Activated CD8-positive, alpha-beta T cell treated with anti-CD3 and anti-CD28 coated beads for 36 hours (primary cell): ENCODE data around the gene PCSK1N. TPM values are rescaled to one million over a fixed set of nuclear protein-coding genes. Genes with fewer than 3 reads are reported as not detected.

Source experiments
- ATAC-seq: fragments of 200-7000 bp; cut with Tn5 transposase; one replicate; pipeline ENCODE4 v1.10.0; 2021; ENCODE audit warnings: mild to moderate bottlenecking, moderate library complexity
- CTCF ChIA-PET: fragments of 350-600 bp; sonication (Branson Sonifier 250); formaldehyde crosslinking; loops from one replicate; lab custom pipeline; 2021; ENCODE audit warnings: antibody characterized with exemption; lab: Charles Lee
- POLR2A ChIA-PET: fragments of 350-600 bp; sonication (Branson Sonifier 250); formaldehyde crosslinking; loops from one replicate; lab custom pipeline; 2021; ENCODE audit warnings: antibody characterized with exemption; lab: Charles Lee
- DNase-seq: peaks from one replicate; pipeline ENCODE4 v3.0.0-alpha.2; 2020
- H3K27ac Mint-ChIP-seq: one replicate; pipeline ENCODE4 v1.8.0; 2021; ENCODE audit warnings: mild to moderate bottlenecking, mixed read lengths
- H3K27me3 Mint-ChIP-seq: one replicate; pipeline ENCODE4 v1.8.0; 2021; ENCODE audit warnings: mixed read lengths
- H3K36me3 Mint-ChIP-seq: one replicate; pipeline ENCODE4 v1.8.0; 2021; ENCODE audit warnings: low read depth, mixed read lengths
- H3K4me1 Mint-ChIP-seq: one replicate; pipeline ENCODE4 v1.8.0; 2021; ENCODE audit warnings: low read depth, mixed read lengths
- H3K4me3 Mint-ChIP-seq: one replicate; pipeline ENCODE4 v1.8.0; 2021; ENCODE audit warnings: mild to moderate bottlenecking, moderate library complexity, mixed read lengths
- H3K9me3 Mint-ChIP-seq: one replicate; pipeline ENCODE4 v1.8.0; 2021; ENCODE audit warnings: mixed read lengths
- CTCF ChIP-seq: fragments of 200-600 bp; IDR thresholded peaks from one replicate; pipeline ENCODE4 v1.8.0; 2022; ENCODE audit warnings: antibody characterized with exemption, mild to moderate bottlenecking
- intact Hi-C: fragments of 100-400 bp; cut with micrococcal nuclease; formaldehyde crosslinking; loops from one replicate; pipeline ENCODE4 v1.10.0; 2022
- total RNA-seq, 2 experiments: library from RNA; stranded (reverse); gene quantifications; one replicate each; pipeline ENCODE4 v1.2.3, GENCODE V29; 2021

Gene PCSK1N
- total RNA-seq, 2 experiments from 2014 or later, result 1.1 to 1.4 TPM

GRCh38 chrX:48831909-48832291 is 3.5 kb downstream of the PCSK1N start:
- Mint-ChIP-seq H3K9me3 (no peaks in the 10 kb centered on the region), H3K36me3 (peaks cover 4% of the 10 kb centered on the region), H3K27ac (no peak overlapping the region), H3K4me3 (no peak overlapping the region), H3K4me1 (peaks cover 16% of the 10 kb centered on the region), H3K27me3 (peaks cover 48% of the 10 kb centered on the region)
- intact Hi-C loops, result no loop called here
- TF ChIP-seq CTCF, result no peak
- CTCF ChIA-PET, result no interaction called here
- ATAC-seq, result no peak
- POLR2A ChIA-PET, result no interaction called here
- no peak for DNase-seq

- H3K27ac Mint-ChIP-seq, result no peak overlapping the region
- H3K4me3 Mint-ChIP-seq, result no peak overlapping the region
- no peaks in the 10 kb centered on the region for H3K9me3 Mint-ChIP-seq
- H3K36me3 Mint-ChIP-seq, result peaks cover 4% of the 10 kb centered on the region
- ATAC-seq (no peak), DNase-seq (no peak)
- ChIA-PET CTCF (no interaction called here), POLR2A (no interaction called here)
- TF ChIP-seq CTCF, result no peak
- intact Hi-C loops, result no loop called here
- peaks cover 48% of the 10 kb centered on the region for H3K27me3 Mint-ChIP-seq
- H3K4me1 Mint-ChIP-seq, result peaks cover 16% of the 10 kb centered on the region
These were observed 4.1 kb downstream of the PCSK1N start for GRCh38 chrX:48831136-48831908.

GRCh38 chrX:48829016-48829735 is 6.2 kb downstream of the PCSK1N start:
- CTCF ChIA-PET, result no interaction called here
- intact Hi-C loops, result no loop called here
- Mint-ChIP-seq H3K9me3 (no peaks in the 10 kb centered on the region), H3K27me3 (peaks cover 43% of the 10 kb centered on the region), H3K4me1 (peaks cover 11% of the 10 kb centered on the region), H3K4me3 (no peak overlapping the region), H3K36me3 (peaks cover 16% of the 10 kb centered on the region), H3K27ac (no peak overlapping the region)
- TF ChIP-seq CTCF, result no peak
- POLR2A ChIA-PET, result no interaction called here
- ATAC-seq (no peak), DNase-seq (no peak)

GRCh38 chrX:48827654-48827968 is 7.8 kb downstream of the PCSK1N start:
- DNase-seq, result no peak
- intact Hi-C loops, result no loop called here
- no peak for ATAC-seq
- ChIA-PET CTCF (no interaction called here), POLR2A (no interaction called here)
- Mint-ChIP-seq H3K9me3 (no peaks in the 10 kb centered on the region), H3K27me3 (peaks cover 28% of the 10 kb centered on the region), H3K36me3 (peaks cover 23% of the 10 kb centered on the region), H3K4me3 (peak overlapping the region; percentile 52), H3K4me1 (peaks cover 6% of the 10 kb centered on the region), H3K27ac (no peak overlapping the region)
- no peak for TF ChIP-seq CTCF
